ENCODE data around the gene C1QTNF8. TPM values are rescaled to one million over a fixed set of nuclear protein-coding genes. Genes with fewer than 3 reads are reported as not detected.

The C1QTNF8 gene
- total and polyA plus RNA-seq, 2 of the 13 experiments (the other 11 are each of a cell fraction or from before 2014, with no cell fraction given) = 0.09 TPM; not detected in 1

DNA sequence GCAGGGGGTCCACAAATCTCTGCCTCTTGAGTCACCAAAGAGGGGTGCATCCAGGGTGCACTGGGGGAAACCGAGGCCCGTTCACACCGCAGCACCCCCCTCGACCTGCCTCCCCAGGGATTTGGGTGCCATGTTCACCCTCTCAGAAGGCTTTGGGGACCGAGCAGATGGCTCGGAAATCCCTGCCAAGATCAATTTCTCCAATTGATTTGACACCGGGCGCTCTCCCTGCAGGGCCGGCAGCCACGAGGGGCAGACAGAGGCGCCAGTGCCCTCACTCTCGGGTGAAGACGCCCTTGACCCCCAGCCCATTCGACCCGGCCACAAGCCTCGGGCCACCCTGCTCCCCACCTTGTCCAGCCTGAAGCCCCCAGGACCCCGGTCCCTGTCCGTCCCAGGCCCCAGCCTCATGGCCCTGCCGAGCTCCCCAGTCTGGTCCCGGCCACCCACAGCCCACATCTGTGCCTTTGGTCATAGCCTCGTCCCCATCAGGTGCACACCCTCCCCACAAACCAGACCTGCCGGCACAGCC, 14.2 kb downstream of the C1QTNF8 start (continued):
- TF ChIP-seq, protein P1, sequence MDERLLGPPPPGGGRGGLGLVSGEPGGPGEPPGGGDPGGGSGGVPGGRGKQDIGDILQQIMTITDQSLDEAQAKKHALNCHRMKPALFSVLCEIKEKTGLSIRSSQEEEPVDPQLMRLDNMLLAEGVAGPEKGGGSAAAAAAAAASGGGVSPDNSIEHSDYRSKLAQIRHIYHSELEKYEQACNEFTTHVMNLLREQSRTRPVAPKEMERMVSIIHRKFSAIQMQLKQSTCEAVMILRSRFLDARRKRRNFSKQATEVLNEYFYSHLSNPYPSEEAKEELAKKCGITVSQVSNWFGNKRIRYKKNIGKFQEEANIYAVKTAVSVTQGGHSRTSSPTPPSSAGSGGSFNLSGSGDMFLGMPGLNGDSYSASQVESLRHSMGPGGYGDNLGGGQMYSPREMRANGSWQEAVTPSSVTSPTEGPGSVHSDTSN (CRISPR knock-in tag; IDR thresholded peaks at IDR 0.05) = no peak
- no peak for TF ChIP-seq HNRNPH1 (optimal IDR thresholded peaks at IDR 0.05; ENCODE audit: low read depth, low read length)
- TF ChIP-seq, protein P2, sequence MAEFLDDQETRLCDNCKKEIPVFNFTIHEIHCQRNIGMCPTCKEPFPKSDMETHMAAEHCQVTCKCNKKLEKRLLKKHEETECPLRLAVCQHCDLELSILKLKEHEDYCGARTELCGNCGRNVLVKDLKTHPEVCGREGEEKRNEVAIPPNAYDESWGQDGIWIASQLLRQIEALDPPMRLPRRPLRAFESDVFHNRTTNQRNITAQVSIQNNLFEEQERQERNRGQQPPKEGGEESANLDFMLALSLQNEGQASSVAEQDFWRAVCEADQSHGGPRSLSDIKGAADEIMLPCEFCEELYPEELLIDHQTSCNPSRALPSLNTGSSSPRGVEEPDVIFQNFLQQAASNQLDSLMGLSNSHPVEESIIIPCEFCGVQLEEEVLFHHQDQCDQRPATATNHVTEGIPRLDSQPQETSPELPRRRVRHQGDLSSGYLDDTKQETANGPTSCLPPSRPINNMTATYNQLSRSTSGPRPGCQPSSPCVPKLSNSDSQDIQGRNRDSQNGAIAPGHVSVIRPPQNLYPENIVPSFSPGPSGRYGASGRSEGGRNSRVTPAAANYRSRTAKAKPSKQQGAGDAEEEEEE (CRISPR knock-in tag; IDR thresholded peaks at IDR 0.05; ENCODE audit: borderline replicate concordance) = no peak
- TF ChIP-seq MAFF (IDR thresholded peaks at IDR 0.05; ENCODE audit: low read depth, low read length) = no peak
- TF ChIP-seq ZNF550 (CRISPR knock-in tag; IDR thresholded peaks at IDR 0.05; ENCODE audit: borderline replicate concordance) = peak; percentile 81
- TF ChIP-seq PCBP2 (optimal IDR thresholded peaks at IDR 0.05; ENCODE audit: low read depth, low read length, poor library complexity, severe bottlenecking) = no peak
- TF ChIP-seq, protein P3, sequence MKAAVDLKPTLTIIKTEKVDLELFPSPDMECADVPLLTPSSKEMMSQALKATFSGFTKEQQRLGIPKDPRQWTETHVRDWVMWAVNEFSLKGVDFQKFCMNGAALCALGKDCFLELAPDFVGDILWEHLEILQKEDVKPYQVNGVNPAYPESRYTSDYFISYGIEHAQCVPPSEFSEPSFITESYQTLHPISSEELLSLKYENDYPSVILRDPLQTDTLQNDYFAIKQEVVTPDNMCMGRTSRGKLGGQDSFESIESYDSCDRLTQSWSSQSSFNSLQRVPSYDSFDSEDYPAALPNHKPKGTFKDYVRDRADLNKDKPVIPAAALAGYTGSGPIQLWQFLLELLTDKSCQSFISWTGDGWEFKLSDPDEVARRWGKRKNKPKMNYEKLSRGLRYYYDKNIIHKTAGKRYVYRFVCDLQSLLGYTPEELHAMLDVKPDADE (CRISPR knock-in tag; IDR thresholded peaks at IDR 0.05) = no peak
- peak; percentile 34; the same call in 1 of the 2 replicates for TF ChIP-seq KAT2B (IDR thresholded peaks at IDR 0.05; ENCODE audit: borderline replicate concordance, low read depth, low read length)
- TF ChIP-seq GATAD1 (CRISPR knock-in tag; IDR thresholded peaks at IDR 0.05) = no peak
- TF ChIP-seq SRSF9 (IDR thresholded peaks at IDR 0.05; ENCODE audit: borderline replicate concordance, insufficient read depth, low read depth, low read length, poor library complexity, severe bottlenecking) = no peak
- no peak for TF ChIP-seq NR2F2 (IDR thresholded peaks at IDR 0.05; ENCODE audit: borderline replicate concordance, low read depth)
- TF ChIP-seq, protein P4, sequence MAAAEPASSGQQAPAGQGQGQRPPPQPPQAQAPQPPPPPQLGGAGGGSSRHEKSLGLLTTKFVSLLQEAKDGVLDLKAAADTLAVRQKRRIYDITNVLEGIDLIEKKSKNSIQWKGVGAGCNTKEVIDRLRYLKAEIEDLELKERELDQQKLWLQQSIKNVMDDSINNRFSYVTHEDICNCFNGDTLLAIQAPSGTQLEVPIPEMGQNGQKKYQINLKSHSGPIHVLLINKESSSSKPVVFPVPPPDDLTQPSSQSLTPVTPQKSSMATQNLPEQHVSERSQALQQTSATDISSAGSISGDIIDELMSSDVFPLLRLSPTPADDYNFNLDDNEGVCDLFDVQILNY (CRISPR knock-in tag; conservative IDR thresholded peaks at IDR 0.05) = no peak
- no peak for TF ChIP-seq HOXD1 (CRISPR knock-in tag; IDR thresholded peaks at IDR 0.05)
- TF ChIP-seq NCOA1 (CRISPR knock-in tag; IDR thresholded peaks at IDR 0.05) = 0 out of 2 replicates have a peak, but pooled peaks have one; percentile 25
- TF ChIP-seq KLF9 (CRISPR knock-in tag; IDR thresholded peaks at IDR 0.05; ENCODE audit: low read depth) = no peak
